Neural progenitor cell (in vitro differentiated cells): ENCODE measurements around the gene DHX35. TPM values are rescaled to one million over a fixed set of nuclear protein-coding genes. Genes with fewer than 3 reads are reported as not detected.

Experiments
- DNase-seq: peaks from one replicate; pipeline ENCODE4 v3.0.0-alpha.2; 2016; ENCODE audit warnings: low spot score
- H2AFZ ChIP-seq: fragments of 200-600 bp; sonication (generic); replicated peaks from 2 replicates; pipeline ENCODE4 v1.6.1; 2016; ENCODE audit warnings: antibody characterized with exemption
- H3F3A ChIP-seq: fragments of 200-600 bp; sonication (generic); 2 replicates; pipeline ENCODE4 v1.6.1; 2016; ENCODE audit warnings: antibody characterized with exemption, low read depth
- H3K27ac ChIP-seq: fragments of 200-600 bp; sonication (generic); 2 replicates; pipeline ENCODE4 v1.5.1; 2016; ENCODE audit warnings: mild to moderate bottlenecking
- H3K27me3 ChIP-seq: fragments of 200-600 bp; sonication (generic); 2 replicates; pipeline ENCODE4 v1.6.1; 2016; ENCODE audit warnings: mild to moderate bottlenecking, moderate library complexity
- H3K36me3 ChIP-seq: fragments of 200-600 bp; sonication (generic); 2 replicates; pipeline ENCODE4 v1.5.1; 2016
- H3K4me1 ChIP-seq: fragments of 200-600 bp; sonication (generic); 2 replicates; pipeline ENCODE4 v1.6.1; 2016; ENCODE audit warnings: mixed run types
- H3K4me2 ChIP-seq: fragments of 200-600 bp; sonication (generic); 2 replicates; pipeline ENCODE4 v1.6.1; 2016
- H3K4me3 ChIP-seq: fragments of 200-600 bp; sonication (generic); 2 replicates; pipeline ENCODE4 v1.5.1; 2016
- H3K79me2 ChIP-seq: fragments of 200-600 bp; sonication (generic); 2 replicates; pipeline ENCODE4 v1.6.1; 2016; ENCODE audit warnings: low read depth
- H3K9ac ChIP-seq: fragments of 200-600 bp; sonication (generic); 2 replicates; pipeline ENCODE4 v1.6.1; 2016
- H3K9me3 ChIP-seq: fragments of 200-600 bp; sonication (generic); 2 replicates; pipeline ENCODE4 v1.5.1; 2016; ENCODE audit warnings: low read depth
- H4K20me1 ChIP-seq: fragments of 200-600 bp; sonication (generic); 2 replicates; pipeline ENCODE4 v1.6.1; 2016; ENCODE audit warnings: low read depth
- H3K27ac Mint-ChIP-seq: 3 replicates; pipeline ENCODE4 v1.8.0; 2021; ENCODE audit warnings: mixed read lengths
- H3K27me3 Mint-ChIP-seq: 2 replicates; pipeline ENCODE4 v1.8.0; 2022; ENCODE audit warnings: low read depth, mild to moderate bottlenecking, inconsistent platforms, moderate library complexity, mixed read lengths; ENCODE audit not compliant: insufficient read depth
- H3K36me3 Mint-ChIP-seq: 3 replicates; pipeline ENCODE4 v1.8.0; 2021; ENCODE audit warnings: mixed read lengths
- H3K4me1 Mint-ChIP-seq: 3 replicates; pipeline ENCODE4 v1.8.0; 2021; ENCODE audit warnings: mixed read lengths
- H3K4me3 Mint-ChIP-seq: 3 replicates; pipeline ENCODE4 v1.8.0; 2021; ENCODE audit warnings: mild to moderate bottlenecking, moderate library complexity, mixed read lengths
- H3K9me3 Mint-ChIP-seq: 3 replicates; pipeline ENCODE4 v1.8.0; 2020; ENCODE audit warnings: mixed read lengths
- CTCF ChIP-seq: fragments of 200-600 bp; sonication (generic); IDR thresholded peaks from 2 replicates; pipeline ENCODE4 v1.5.1; 2017; ENCODE audit warnings: antibody characterized with exemption, mild to moderate bottlenecking
- EZH2 ChIP-seq: fragments of 200-600 bp; sonication (generic); IDR thresholded peaks from 2 replicates; pipeline ENCODE4 v1.6.1; 2017; ENCODE audit warnings: antibody characterized with exemption, mild to moderate bottlenecking, moderate library complexity
- EZH2phosphoT487 ChIP-seq: fragments of 200-600 bp; sonication (generic); IDR thresholded peaks from 2 replicates; pipeline ENCODE4 v1.6.1; 2017; ENCODE audit warnings: antibody characterized with exemption
- total RNA-seq: library from RNA; depleted of rRNA; stranded (reverse); fragments of >200 nt; gene quantifications from 2 replicates; pipeline ENCODE4 v1.2.3, GENCODE V29; 2015; ENCODE audit warnings: low replicate concordance

Gene DHX35
- total RNA-seq, 1 donor from 2014 or later: 22.5 TPM

- H3K27ac Mint-ChIP-seq: no peak overlapping the region
- peaks cover 84% of the 10 kb centered on the region for H4K20me1 ChIP-seq
These were observed 31.9 kb upstream of the DHX35 start for GRCh38 chr20:38930242-38930569.

GRCh38 chr20:38931984-38932383, 30.2 kb upstream of the DHX35 start:
- peaks cover 4% of the 10 kb centered on the region for H3F3A ChIP-seq
- peak overlapping the region; percentile 52 for H3K4me2 ChIP-seq
- DNase-seq: no peak
- Mint-ChIP-seq H3K36me3 (peaks cover 26% of the 10 kb centered on the region), H3K4me1 (peaks cover 30% of the 10 kb centered on the region), H3K27ac (no peak overlapping the region), H3K27me3 (peaks cover 4% of the 10 kb centered on the region), H3K9me3 (no peaks in the 10 kb centered on the region), H3K4me3 (no peak overlapping the region)
- H4K20me1 ChIP-seq: peaks cover 100% of the 10 kb centered on the region
- H3K36me3 ChIP-seq: no peaks in the 10 kb centered on the region
- H3K27me3 ChIP-seq: no peaks in the 10 kb centered on the region
- no peak overlapping the region for H3K9ac ChIP-seq
- peaks cover 29% of the 10 kb centered on the region for H3K4me1 ChIP-seq
- no peaks in the 10 kb centered on the region for H3K9me3 ChIP-seq
- H3K4me3 ChIP-seq: no peak overlapping the region
- H2AFZ ChIP-seq: no peak overlapping the region
- peaks cover 100% of the 10 kb centered on the region for H3K79me2 ChIP-seq
- TF ChIP-seq CTCF: no peak
- no peak for TF ChIP-seq EZH2
- no peak for TF ChIP-seq EZH2phosphoT487
- no peak overlapping the region for H3K27ac ChIP-seq

More at GRCh38 chr20:38930242-38930569, 31.9 kb upstream of the DHX35 start:
- H3K9me3 Mint-ChIP-seq: no peaks in the 10 kb centered on the region
- H3K27ac ChIP-seq: no peak overlapping the region
- H3K4me3 ChIP-seq: no peak overlapping the region
- no peak overlapping the region for H3K9ac ChIP-seq
- H3K79me2 ChIP-seq: peaks cover 88% of the 10 kb centered on the region
- no peaks in the 10 kb centered on the region for H3K9me3 ChIP-seq
- peaks cover 5% of the 10 kb centered on the region for H3K27me3 Mint-ChIP-seq
- peak overlapping the region; percentile 50 for H3K4me3 Mint-ChIP-seq
- H3K36me3 ChIP-seq: no peaks in the 10 kb centered on the region
- peaks cover 28% of the 10 kb centered on the region for H3K4me1 ChIP-seq
- peaks cover 12% of the 10 kb centered on the region for H3F3A ChIP-seq
- no peak for DNase-seq
- TF ChIP-seq EZH2phosphoT487 (no peak), EZH2 (no peak), CTCF (no peak)
- peaks cover 18% of the 10 kb centered on the region for H3K36me3 Mint-ChIP-seq
- peaks cover 30% of the 10 kb centered on the region for H3K4me1 Mint-ChIP-seq
- H3K27me3 ChIP-seq: no peaks in the 10 kb centered on the region
- H2AFZ ChIP-seq: no peak overlapping the region
- H3K4me2 ChIP-seq: no peak overlapping the region

- H4K20me1 ChIP-seq: peaks cover 100% of the 10 kb centered on the region
- H3K27ac ChIP-seq: no peak overlapping the region
- Mint-ChIP-seq H3K27me3 (peaks cover 4% of the 10 kb centered on the region), H3K36me3 (peaks cover 29% of the 10 kb centered on the region), H3K4me3 (no peak overlapping the region), H3K9me3 (no peaks in the 10 kb centered on the region), H3K4me1 (peaks cover 33% of the 10 kb centered on the region), H3K27ac (no peak overlapping the region)
- H2AFZ ChIP-seq: no peak overlapping the region
- peaks cover 32% of the 10 kb centered on the region for H3K4me1 ChIP-seq
- H3K27me3 ChIP-seq: no peaks in the 10 kb centered on the region
- H3K36me3 ChIP-seq: no peaks in the 10 kb centered on the region
- no peak overlapping the region for H3K9ac ChIP-seq
- no peak overlapping the region for H3K4me3 ChIP-seq
- peaks cover 4% of the 10 kb centered on the region for H3F3A ChIP-seq
- peak overlapping the region; percentile 52 for H3K4me2 ChIP-seq
- TF ChIP-seq EZH2phosphoT487 (no peak), CTCF (no peak), EZH2 (no peak)
- no peaks in the 10 kb centered on the region for H3K9me3 ChIP-seq
- peaks cover 100% of the 10 kb centered on the region for H3K79me2 ChIP-seq
- no peak for DNase-seq
These were observed 29.6 kb upstream of the DHX35 start for GRCh38 chr20:38932457-38933120.
